ENCODE data around the gene APP.

GRCh38 chr21:26093122-26093521 lies 77.4 kb downstream of the APP start:
- TF ChIP-seq, protein P1, sequence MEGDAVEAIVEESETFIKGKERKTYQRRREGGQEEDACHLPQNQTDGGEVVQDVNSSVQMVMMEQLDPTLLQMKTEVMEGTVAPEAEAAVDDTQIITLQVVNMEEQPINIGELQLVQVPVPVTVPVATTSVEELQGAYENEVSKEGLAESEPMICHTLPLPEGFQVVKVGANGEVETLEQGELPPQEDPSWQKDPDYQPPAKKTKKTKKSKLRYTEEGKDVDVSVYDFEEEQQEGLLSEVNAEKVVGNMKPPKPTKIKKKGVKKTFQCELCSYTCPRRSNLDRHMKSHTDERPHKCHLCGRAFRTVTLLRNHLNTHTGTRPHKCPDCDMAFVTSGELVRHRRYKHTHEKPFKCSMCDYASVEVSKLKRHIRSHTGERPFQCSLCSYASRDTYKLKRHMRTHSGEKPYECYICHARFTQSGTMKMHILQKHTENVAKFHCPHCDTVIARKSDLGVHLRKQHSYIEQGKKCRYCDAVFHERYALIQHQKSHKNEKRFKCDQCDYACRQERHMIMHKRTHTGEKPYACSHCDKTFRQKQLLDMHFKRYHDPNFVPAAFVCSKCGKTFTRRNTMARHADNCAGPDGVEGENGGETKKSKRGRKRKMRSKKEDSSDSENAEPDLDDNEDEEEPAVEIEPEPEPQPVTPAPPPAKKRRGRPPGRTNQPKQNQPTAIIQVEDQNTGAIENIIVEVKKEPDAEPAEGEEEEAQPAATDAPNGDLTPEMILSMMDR (IDR thresholded peaks at IDR 0.05; ENCODE audit: low read length) = no peak
- no peak for TF ChIP-seq EZH2 (optimal IDR thresholded peaks at IDR 0.05; ENCODE audit: low read depth, low read length)
